Upper lobe of right lung (tissue), 1 donor: ENCODE data around the gene PLA2G5. TPM values are rescaled to one million over a fixed set of nuclear protein-coding genes. Genes with fewer than 3 reads are reported as not detected.

Experiments
- ATAC-seq: fragments of 200-7000 bp; cut with Tn5 transposase; one replicate; pipeline ENCODE4 v1.9.1; 2020; ENCODE audit warnings: mild to moderate bottlenecking, moderate library complexity
- DNase-seq: peaks from one replicate; pipeline ENCODE4 v3.0.0-alpha.2; 2020
- H3K27ac ChIP-seq: fragments of 200-600 bp; one replicate; pipeline ENCODE4 v1.8.0; 2022
- H3K27me3 ChIP-seq: fragments of 200-600 bp; one replicate; pipeline ENCODE4 v1.8.0; 2022; ENCODE audit warnings: mild to moderate bottlenecking
- H3K36me3 ChIP-seq: fragments of 200-600 bp; one replicate; pipeline ENCODE4 v1.8.0; 2022
- H3K4me1 ChIP-seq: fragments of 200-600 bp; one replicate; pipeline ENCODE4 v1.8.0; 2022
- H3K4me3 ChIP-seq: fragments of 200-600 bp; one replicate; pipeline ENCODE4 v1.8.0; 2022; ENCODE audit warnings: mild to moderate bottlenecking
- H3K9me3 ChIP-seq: fragments of 200-600 bp; one replicate; pipeline ENCODE4 v1.8.0; 2022
- intact Hi-C: fragments of 100-400 bp; cut with DNase I; formaldehyde crosslinking; loops from one replicate; pipeline ENCODE4 v1.11.0; 2022
- total RNA-seq: library from RNA; stranded (reverse); fragmentation: NEBNext Ultra II Directional; extraction: Animal tissue kit (Norgen Biotek cat#: 25700); gene quantifications from one replicate; pipeline ENCODE4 v1.2.1, GENCODE V29; 2021
- TF ChIP-seq, protein P1 (sequence below): fragments of 200-600 bp; IDR thresholded peaks from one replicate; pipeline ENCODE4 v1.8.0; 2022; ENCODE audit warnings: antibody characterized with exemption
- donor health status: DM: no; HTN: yes; CAD: no; lungs with severe emphysema.

PLA2G5 gene
- total RNA-seq, 1 donor from 2014 or later: 4.9 TPM

DNA sequence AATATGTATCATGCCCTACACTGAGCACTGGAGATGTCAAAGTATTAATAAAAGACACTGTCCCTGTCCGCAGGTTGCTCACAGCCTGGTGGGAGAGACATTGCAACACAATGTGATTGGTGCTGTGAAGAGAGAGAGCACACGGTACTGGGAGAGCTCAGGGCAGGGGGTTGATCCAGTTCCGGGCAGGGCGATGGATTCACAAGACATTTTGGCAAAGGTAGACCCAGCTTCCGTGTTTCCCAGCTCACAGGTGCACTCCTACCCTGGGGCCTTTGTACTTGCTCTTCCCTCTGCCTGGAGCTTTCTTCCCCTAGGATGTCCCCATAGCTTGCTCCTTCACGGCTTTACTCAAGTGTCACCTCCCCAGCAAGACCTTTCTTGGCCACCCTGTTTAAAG is 1.4 kb downstream of the PLA2G5 start:
- DNase-seq (no peak), ATAC-seq (no peak)
- H3K4me3 ChIP-seq: no peak overlapping the region
- TF ChIP-seq, protein P1, sequence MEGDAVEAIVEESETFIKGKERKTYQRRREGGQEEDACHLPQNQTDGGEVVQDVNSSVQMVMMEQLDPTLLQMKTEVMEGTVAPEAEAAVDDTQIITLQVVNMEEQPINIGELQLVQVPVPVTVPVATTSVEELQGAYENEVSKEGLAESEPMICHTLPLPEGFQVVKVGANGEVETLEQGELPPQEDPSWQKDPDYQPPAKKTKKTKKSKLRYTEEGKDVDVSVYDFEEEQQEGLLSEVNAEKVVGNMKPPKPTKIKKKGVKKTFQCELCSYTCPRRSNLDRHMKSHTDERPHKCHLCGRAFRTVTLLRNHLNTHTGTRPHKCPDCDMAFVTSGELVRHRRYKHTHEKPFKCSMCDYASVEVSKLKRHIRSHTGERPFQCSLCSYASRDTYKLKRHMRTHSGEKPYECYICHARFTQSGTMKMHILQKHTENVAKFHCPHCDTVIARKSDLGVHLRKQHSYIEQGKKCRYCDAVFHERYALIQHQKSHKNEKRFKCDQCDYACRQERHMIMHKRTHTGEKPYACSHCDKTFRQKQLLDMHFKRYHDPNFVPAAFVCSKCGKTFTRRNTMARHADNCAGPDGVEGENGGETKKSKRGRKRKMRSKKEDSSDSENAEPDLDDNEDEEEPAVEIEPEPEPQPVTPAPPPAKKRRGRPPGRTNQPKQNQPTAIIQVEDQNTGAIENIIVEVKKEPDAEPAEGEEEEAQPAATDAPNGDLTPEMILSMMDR: no peak
- no peaks in the 10 kb centered on the region for H3K9me3 ChIP-seq
- H3K27me3 ChIP-seq: no peaks in the 10 kb centered on the region
- no peaks in the 10 kb centered on the region for H3K36me3 ChIP-seq
- peaks cover 9% of the 10 kb centered on the region for H3K4me1 ChIP-seq
- no peak overlapping the region for H3K27ac ChIP-seq
- intact Hi-C loops: no loop called here

DNA sequence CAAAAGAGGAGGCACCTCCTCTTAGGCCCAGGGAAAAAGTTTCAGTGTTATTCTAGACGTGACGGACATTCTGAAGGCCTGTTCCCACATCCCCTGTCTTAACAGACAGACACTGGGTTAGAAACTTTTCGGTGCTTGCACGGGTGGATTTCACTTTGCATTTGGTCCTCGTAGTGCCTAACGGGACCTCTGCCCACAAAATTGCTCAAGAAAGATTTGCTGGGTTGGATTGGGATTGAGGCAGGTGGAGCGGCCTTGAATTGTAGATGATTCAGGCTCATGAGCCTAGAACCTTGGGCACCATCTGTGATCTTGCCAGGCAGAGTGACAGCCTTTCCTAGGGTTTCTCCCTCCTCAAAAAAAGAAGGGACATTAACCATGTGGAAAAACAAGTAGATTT is 2.8 kb downstream of the PLA2G5 start:
- DNase-seq: no peak
- no peaks in the 10 kb centered on the region for H3K27me3 ChIP-seq
- H3K9me3 ChIP-seq: no peaks in the 10 kb centered on the region
- TF ChIP-seq, protein P1: no peak
- no peak overlapping the region for H3K4me3 ChIP-seq
- H3K36me3 ChIP-seq: no peaks in the 10 kb centered on the region
- intact Hi-C loops: no loop called here
- no peak overlapping the region for H3K27ac ChIP-seq
- H3K4me1 ChIP-seq: peaks cover 9% of the 10 kb centered on the region
- ATAC-seq: no peak

DNA sequence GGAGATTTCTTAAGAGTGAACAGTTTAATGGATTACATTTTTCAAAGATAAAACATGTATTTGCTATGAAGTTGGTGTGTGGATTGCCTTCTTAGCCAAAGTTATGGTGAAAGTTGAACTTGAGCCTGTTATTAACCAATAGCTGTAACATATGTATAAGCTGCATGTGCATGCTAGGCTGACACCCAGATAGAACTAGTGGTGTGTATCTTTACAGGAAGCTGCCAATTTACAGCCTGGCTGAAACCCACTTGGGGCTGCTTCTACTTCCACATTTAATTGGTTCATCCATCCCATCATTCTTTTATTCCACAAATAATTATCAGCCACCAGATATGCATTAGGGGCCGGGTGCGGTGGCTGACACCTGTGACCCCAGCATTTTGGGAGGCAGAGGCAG is 3.3 kb downstream of the PLA2G5 start:
- Histone ChIP-seq H3K4me1 (peaks cover 9% of the 10 kb centered on the region), H3K27me3 (no peaks in the 10 kb centered on the region), H3K9me3 (no peaks in the 10 kb centered on the region), H3K27ac (no peak overlapping the region), H3K4me3 (no peak overlapping the region), H3K36me3 (no peaks in the 10 kb centered on the region)
- ATAC-seq (no peak), DNase-seq (no peak)
- TF ChIP-seq, protein P1: no peak
- intact Hi-C loops: no loop called here

DNA sequence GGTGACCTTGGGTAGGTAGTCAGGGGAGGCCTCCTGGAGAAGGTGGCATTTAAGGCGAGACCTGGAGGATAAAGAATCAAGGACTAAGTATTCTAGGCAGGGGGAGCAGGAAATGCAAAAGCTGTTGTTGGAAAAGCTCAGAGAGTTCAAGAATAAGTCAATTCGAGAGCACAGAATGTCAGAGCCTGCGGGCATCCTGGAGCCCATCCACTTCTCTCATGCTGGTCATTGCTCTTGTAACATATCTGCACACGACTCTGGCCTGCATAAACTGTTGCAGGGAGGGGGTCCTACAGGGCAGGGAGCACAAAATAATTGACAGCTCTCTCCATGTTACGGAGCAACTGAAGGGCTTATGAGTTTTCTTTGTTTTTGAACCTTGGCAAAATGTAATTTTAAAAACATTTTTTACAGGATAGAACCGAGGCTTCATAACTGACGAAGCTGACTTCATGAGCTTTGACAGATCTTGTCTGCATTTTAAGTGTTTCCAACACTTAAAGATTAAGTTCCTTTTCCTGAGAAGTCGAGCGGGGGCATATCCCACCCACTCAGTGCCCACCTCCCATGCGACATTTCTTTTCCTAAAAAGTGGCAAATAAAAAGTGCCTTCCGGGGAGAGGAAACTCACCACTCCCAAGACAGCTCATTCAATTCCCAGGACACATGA is 4.2 kb downstream of the PLA2G5 start:
- Histone ChIP-seq H3K36me3 (no peaks in the 10 kb centered on the region), H3K4me3 (no peak overlapping the region), H3K9me3 (no peaks in the 10 kb centered on the region), H3K4me1 (peaks cover 4% of the 10 kb centered on the region), H3K27ac (no peak overlapping the region), H3K27me3 (no peaks in the 10 kb centered on the region)
- ATAC-seq (no peak), DNase-seq (no peak)
- intact Hi-C loops: no loop called here
- TF ChIP-seq, protein P1: no peak

DNA sequence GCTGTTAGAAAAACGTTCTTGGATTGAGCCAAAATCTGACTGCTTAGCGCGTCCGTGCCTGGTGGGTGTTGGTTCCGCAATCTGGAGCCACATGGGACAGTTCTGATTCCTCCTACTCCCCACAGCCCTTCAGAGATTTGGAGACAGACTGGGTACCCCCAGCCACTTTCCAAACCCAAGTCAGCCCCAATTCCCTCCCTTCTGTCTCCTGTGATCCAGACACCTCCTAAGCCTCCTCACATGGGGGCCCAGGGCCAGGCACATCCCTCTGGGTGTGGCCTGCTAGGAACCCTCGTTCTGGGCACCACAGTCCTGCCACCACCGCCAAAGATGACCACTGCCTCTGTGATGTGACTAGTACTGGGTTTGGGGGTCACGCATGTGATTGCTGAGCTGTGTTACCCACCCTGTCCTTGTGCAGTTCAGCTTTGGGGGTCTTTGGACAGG is 4.8 kb downstream of the PLA2G5 start:
- Histone ChIP-seq H3K36me3 (no peaks in the 10 kb centered on the region), H3K4me3 (no peak overlapping the region), H3K27ac (no peak overlapping the region), H3K4me1 (no peaks in the 10 kb centered on the region), H3K9me3 (no peaks in the 10 kb centered on the region), H3K27me3 (no peaks in the 10 kb centered on the region)
- no peak for DNase-seq
- intact Hi-C loops: no loop called here
- TF ChIP-seq, protein P1: no peak
- ATAC-seq: no peak

DNA sequence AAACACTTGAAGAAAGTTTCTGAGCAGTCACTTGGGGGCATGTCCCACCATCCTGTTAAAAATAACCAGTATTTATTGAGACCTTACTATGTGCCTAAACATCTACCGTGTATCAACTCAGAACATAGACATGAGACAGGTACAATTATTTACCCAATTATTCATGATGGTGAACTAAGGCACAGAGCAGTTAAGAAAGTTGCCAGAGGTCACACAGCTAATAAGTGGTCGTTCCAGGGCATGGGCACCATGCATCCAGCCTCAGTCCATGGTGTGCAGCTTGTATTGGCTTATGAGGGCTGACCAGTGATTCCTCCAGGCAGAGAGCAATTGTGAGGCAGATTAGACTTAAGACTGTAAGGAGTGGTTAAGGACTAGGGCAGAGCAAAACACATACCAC is 5.4 kb downstream of the PLA2G5 start:
- ATAC-seq: no peak
- Histone ChIP-seq H3K4me1 (no peaks in the 10 kb centered on the region), H3K27ac (no peak overlapping the region), H3K27me3 (no peaks in the 10 kb centered on the region), H3K9me3 (no peaks in the 10 kb centered on the region), H3K4me3 (no peak overlapping the region), H3K36me3 (no peaks in the 10 kb centered on the region)
- DNase-seq: no peak
- TF ChIP-seq, protein P1: no peak
- intact Hi-C loops: no loop called here
